ENCODE measurements around the gene GNA14.

The GNA14 gene

GRCh38 chr9:77604316-77604715 lies 43.8 kb downstream of the GNA14 start:
- no peak for TF ChIP-seq CTCF (IDR thresholded peaks at IDR 0.05; ENCODE audit: low read length, missing control alignments)
- no peak for DNase-seq (ENCODE audit: low read depth)
- no peak overlapping the region for H3K4me3 ChIP-seq (replicated peaks; ENCODE audit: low read depth, low read length)

GRCh38 chr9:77602852-77603251 lies 45.3 kb downstream of the GNA14 start:
- TF ChIP-seq CTCF (IDR thresholded peaks at IDR 0.05; ENCODE audit: low read length, missing control alignments): no peak
- H3K4me3 ChIP-seq (replicated peaks; ENCODE audit: low read depth, low read length): no peak overlapping the region
- no peak for DNase-seq (ENCODE audit: low read depth)

GRCh38 chr9:77601476-77602099 lies 46.5 kb downstream of the GNA14 start:
- no peak for DNase-seq (ENCODE audit: low read depth)
- H3K4me3 ChIP-seq (replicated peaks; ENCODE audit: low read depth, low read length): no peak overlapping the region
- no peak for TF ChIP-seq CTCF (IDR thresholded peaks at IDR 0.05; ENCODE audit: low read length, missing control alignments)

GRCh38 chr9:77600810-77601209 lies 47.3 kb downstream of the GNA14 start:
- no peak overlapping the region for H3K4me3 ChIP-seq (replicated peaks; ENCODE audit: low read depth, low read length)
- DNase-seq (ENCODE audit: low read depth): no peak
- no peak for TF ChIP-seq CTCF (IDR thresholded peaks at IDR 0.05; ENCODE audit: low read length, missing control alignments)

GRCh38 chr9:77599492-77599891 lies 48.6 kb downstream of the GNA14 start:
- TF ChIP-seq CTCF (IDR thresholded peaks at IDR 0.05; ENCODE audit: low read length, missing control alignments): no peak
- no peak for DNase-seq (ENCODE audit: low read depth)

GRCh38 chr9:77598991-77599390 lies 49.1 kb downstream of the GNA14 start:
- no peak overlapping the region for H3K4me3 ChIP-seq (replicated peaks; ENCODE audit: low read depth, low read length)
- peak; percentile 36 for DNase-seq (ENCODE audit: low read depth)
- no peak for TF ChIP-seq CTCF (IDR thresholded peaks at IDR 0.05; ENCODE audit: low read length, missing control alignments)

More at GRCh38 chr9:77599492-77599891, 48.6 kb downstream of the GNA14 start:
- H3K4me3 ChIP-seq (replicated peaks; ENCODE audit: low read depth, low read length): no peak overlapping the region

GRCh38 chr9:77598524-77598923 lies 49.6 kb downstream of the GNA14 start:
- no peak overlapping the region for H3K4me3 ChIP-seq (replicated peaks; ENCODE audit: low read depth, low read length)
- TF ChIP-seq CTCF (IDR thresholded peaks at IDR 0.05; ENCODE audit: low read length, missing control alignments): no peak
- DNase-seq (ENCODE audit: low read depth): peak; percentile 93

All from fibroblast of pulmonary artery (primary cell).